ENCODE data around the gene HOXB8.

HOXB8 gene

GRCh38 chr17:48615047-48615962 is at the start of gene HOXB8:
TSS of gene HOXB8 (minus strand) at chr17:48615292. CDS start at chr17:48614704, 588 bp downstream.
- H3K4me1 Mint-ChIP-seq, result peaks cover 25% of the 10 kb centered on the region
- peaks cover 2% of the 10 kb centered on the region for H3K9me3 Mint-ChIP-seq
- no peak for DNase-seq (ENCODE audit: low spot score in 2 of 2)
- peak within 1 kb of the TSS; percentile 92 for H3K27ac Mint-ChIP-seq
- H3K36me3 Mint-ChIP-seq, result peaks cover 2% of the 10 kb centered on the region
- H3K4me3 Mint-ChIP-seq, result no peak within 1 kb of the TSS
- ATAC-seq (ENCODE audit: low read depth), result no peak
- peaks cover 37% of the 10 kb centered on the region for H3K27me3 Mint-ChIP-seq

- Mint-ChIP-seq H3K4me3 (no peak overlapping the region), H3K9me3 (no peaks in the 10 kb centered on the region), H3K27me3 (peaks cover 9% of the 10 kb centered on the region), H3K4me1 (no peaks in the 10 kb centered on the region), H3K36me3 (no peaks in the 10 kb centered on the region), H3K27ac (no peak overlapping the region)
- ATAC-seq (ENCODE audit: low read depth) (no peak), DNase-seq (ENCODE audit: low spot score in 2 of 2) (no peak)
These were observed 48.2 kb upstream of the HOXB8 start for GRCh38 chr17:48663134-48663924.

GRCh38 chr17:48655913-48656312 is 40.8 kb upstream of the HOXB8 start:
- Mint-ChIP-seq H3K9me3 (no peaks in the 10 kb centered on the region), H3K27ac (no peak overlapping the region)

GRCh38 chr17:48649741-48650140 is 34.6 kb upstream of the HOXB8 start:
- no peak for DNase-seq (ENCODE audit: low spot score in 2 of 2)
- H3K4me1 Mint-ChIP-seq, result peaks cover 17% of the 10 kb centered on the region
- H3K9me3 Mint-ChIP-seq, result no peaks in the 10 kb centered on the region
- H3K36me3 Mint-ChIP-seq, result no peaks in the 10 kb centered on the region
- H3K27me3 Mint-ChIP-seq, result peaks cover 15% of the 10 kb centered on the region
- ATAC-seq (ENCODE audit: low read depth), result no peak
- no peak overlapping the region for H3K4me3 Mint-ChIP-seq
- H3K27ac Mint-ChIP-seq, result no peak overlapping the region

More at GRCh38 chr17:48655913-48656312, 40.8 kb upstream of the HOXB8 start:
- Mint-ChIP-seq H3K27me3 (no peaks in the 10 kb centered on the region), H3K36me3 (no peaks in the 10 kb centered on the region), H3K4me1 (peaks cover 5% of the 10 kb centered on the region), H3K4me3 (no peak overlapping the region)
- ATAC-seq (ENCODE audit: low read depth), result no peak
- no peak for DNase-seq (ENCODE audit: low spot score in 2 of 2)

- DNase-seq (ENCODE audit: low spot score in 2 of 2) (no peak), ATAC-seq (ENCODE audit: low read depth) (no peak)
- Mint-ChIP-seq H3K27ac (peak overlapping the region; percentile 15), H3K36me3 (no peaks in the 10 kb centered on the region), H3K4me3 (peak overlapping the region; percentile 88), H3K4me1 (peaks cover 17% of the 10 kb centered on the region), H3K9me3 (no peaks in the 10 kb centered on the region), H3K27me3 (peaks cover 20% of the 10 kb centered on the region)
These were observed 32.8 kb upstream of the HOXB8 start for GRCh38 chr17:48647963-48648245.

GRCh38 chr17:48647103-48647962 is 32.2 kb upstream of the HOXB8 start:
- Mint-ChIP-seq H3K27me3 (peaks cover 20% of the 10 kb centered on the region), H3K27ac (peak overlapping the region; percentile 15), H3K9me3 (no peaks in the 10 kb centered on the region), H3K36me3 (no peaks in the 10 kb centered on the region), H3K4me3 (peak overlapping the region; percentile 88), H3K4me1 (peaks cover 16% of the 10 kb centered on the region)
- DNase-seq (ENCODE audit: low spot score in 2 of 2) (no peak), ATAC-seq (ENCODE audit: low read depth) (peak; percentile 41)

GRCh38 chr17:48646183-48647102 is 31.4 kb upstream of the HOXB8 start:
- Mint-ChIP-seq H3K4me3 (peak overlapping the region; percentile 88), H3K27ac (peak overlapping the region; percentile 15), H3K27me3 (peaks cover 24% of the 10 kb centered on the region), H3K4me1 (peaks cover 15% of the 10 kb centered on the region), H3K36me3 (no peaks in the 10 kb centered on the region), H3K9me3 (no peaks in the 10 kb centered on the region)
- DNase-seq (ENCODE audit: low spot score in 2 of 2) (no peak), ATAC-seq (ENCODE audit: low read depth) (peak; percentile 62)

GRCh38 chr17:48645639-48646182 is 30.6 kb upstream of the HOXB8 start:
- H3K4me1 Mint-ChIP-seq, result peaks cover 17% of the 10 kb centered on the region
- ATAC-seq (ENCODE audit: low read depth) (no peak), DNase-seq (ENCODE audit: low spot score in 2 of 2) (no peak)
- no peaks in the 10 kb centered on the region for H3K36me3 Mint-ChIP-seq
- H3K9me3 Mint-ChIP-seq, result no peaks in the 10 kb centered on the region
- peak overlapping the region; percentile 88 for H3K4me3 Mint-ChIP-seq
- H3K27ac Mint-ChIP-seq, result no peak overlapping the region
- H3K27me3 Mint-ChIP-seq, result peaks cover 27% of the 10 kb centered on the region

GRCh38 chr17:48644910-48645557 is 29.9 kb upstream of the HOXB8 start:
- H3K4me1 Mint-ChIP-seq, result peaks cover 17% of the 10 kb centered on the region
- H3K27me3 Mint-ChIP-seq, result peaks cover 24% of the 10 kb centered on the region
- H3K9me3 Mint-ChIP-seq, result no peaks in the 10 kb centered on the region
- ATAC-seq (ENCODE audit: low read depth) (no peak), DNase-seq (ENCODE audit: low spot score in 2 of 2) (no peak)
- H3K27ac Mint-ChIP-seq, result no peak overlapping the region
- H3K4me3 Mint-ChIP-seq, result no peak overlapping the region
- H3K36me3 Mint-ChIP-seq, result no peaks in the 10 kb centered on the region

- Mint-ChIP-seq H3K27ac (no peak overlapping the region), H3K36me3 (no peaks in the 10 kb centered on the region), H3K4me3 (no peak overlapping the region), H3K4me1 (peaks cover 17% of the 10 kb centered on the region), H3K27me3 (peaks cover 21% of the 10 kb centered on the region), H3K9me3 (no peaks in the 10 kb centered on the region)
- no peak for ATAC-seq (ENCODE audit: low read depth)
- DNase-seq (ENCODE audit: low spot score in 2 of 2), result no peak
These were observed 29.1 kb upstream of the HOXB8 start for GRCh38 chr17:48644159-48644558.

- Mint-ChIP-seq H3K36me3 (no peaks in the 10 kb centered on the region), H3K27ac (no peak overlapping the region), H3K4me1 (peaks cover 17% of the 10 kb centered on the region), H3K9me3 (no peaks in the 10 kb centered on the region), H3K4me3 (no peak overlapping the region), H3K27me3 (peaks cover 21% of the 10 kb centered on the region)
- ATAC-seq (ENCODE audit: low read depth), result no peak
- DNase-seq (ENCODE audit: low spot score in 2 of 2), result no peak
These were observed 28.6 kb upstream of the HOXB8 start for GRCh38 chr17:48643697-48644012.

- H3K36me3 Mint-ChIP-seq, result no peaks in the 10 kb centered on the region
- H3K27me3 Mint-ChIP-seq, result peaks cover 21% of the 10 kb centered on the region
- ATAC-seq (ENCODE audit: low read depth), result no peak
- no peak overlapping the region for H3K27ac Mint-ChIP-seq
- H3K4me1 Mint-ChIP-seq, result peaks cover 17% of the 10 kb centered on the region
- H3K9me3 Mint-ChIP-seq, result no peaks in the 10 kb centered on the region
- no peak overlapping the region for H3K4me3 Mint-ChIP-seq
- no peak for DNase-seq (ENCODE audit: low spot score in 2 of 2)
These were observed 28.0 kb upstream of the HOXB8 start for GRCh38 chr17:48642843-48643696.

Data from memory B cell (primary cell).